GM21529 (cell line): ENCODE data around the gene OVCA2.

Experiments used
- ATAC-seq: cut with Tn5 transposase; IDR thresholded peaks from one replicate; pipeline ENCODE4 v1.9.1; 2021; ENCODE audit not compliant: unreplicated experiment

OVCA2 gene

DNA sequence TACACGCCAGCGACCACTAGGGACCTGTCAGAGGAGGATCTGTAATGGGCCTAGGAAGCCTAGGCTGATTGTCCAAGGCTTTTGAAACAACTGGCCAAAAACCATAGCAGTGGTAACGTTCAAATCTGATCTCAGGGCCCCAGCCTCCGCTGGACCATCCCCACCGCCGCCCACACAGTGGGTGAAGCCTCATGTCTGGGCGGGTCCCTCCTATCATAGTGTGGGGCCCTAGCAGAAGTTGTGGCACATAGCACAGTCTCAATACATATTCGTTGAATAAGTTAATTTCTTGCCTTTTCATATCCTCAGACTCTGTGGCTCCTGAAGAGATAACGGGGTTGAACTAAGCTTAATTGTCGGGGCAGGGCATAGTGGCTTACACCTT lies 11.1 kb upstream of the OVCA2 start:
- no peak for ATAC-seq

- no peak for ATAC-seq
These were observed 8.7 kb upstream of the OVCA2 start for GRCh38 chr17:2033153-2033552.

DNA sequence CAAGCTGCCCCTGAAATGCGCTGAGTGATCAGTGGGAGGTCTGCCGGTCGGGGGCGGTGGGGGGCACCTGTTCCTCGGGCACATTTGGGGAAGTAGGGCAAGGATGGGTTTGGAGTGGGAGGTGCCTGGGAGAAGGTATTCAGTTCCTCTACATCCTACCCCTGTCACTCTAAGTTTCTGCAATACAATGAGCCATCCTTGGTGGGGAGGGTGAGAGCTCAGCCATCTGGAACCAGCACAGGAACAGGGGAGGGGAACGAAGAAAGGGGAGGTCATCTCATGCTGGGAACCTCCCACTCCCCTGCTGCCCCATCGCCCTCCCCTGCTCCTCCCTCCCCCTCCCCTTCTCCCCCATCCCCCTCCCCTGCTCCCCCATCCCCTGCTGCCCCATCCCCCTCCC lies 7.7 kb upstream of the OVCA2 start:
- ATAC-seq = no peak

- ATAC-seq = no peak
These were observed 6.8 kb upstream of the OVCA2 start for GRCh38 chr17:2034806-2035540.

DNA sequence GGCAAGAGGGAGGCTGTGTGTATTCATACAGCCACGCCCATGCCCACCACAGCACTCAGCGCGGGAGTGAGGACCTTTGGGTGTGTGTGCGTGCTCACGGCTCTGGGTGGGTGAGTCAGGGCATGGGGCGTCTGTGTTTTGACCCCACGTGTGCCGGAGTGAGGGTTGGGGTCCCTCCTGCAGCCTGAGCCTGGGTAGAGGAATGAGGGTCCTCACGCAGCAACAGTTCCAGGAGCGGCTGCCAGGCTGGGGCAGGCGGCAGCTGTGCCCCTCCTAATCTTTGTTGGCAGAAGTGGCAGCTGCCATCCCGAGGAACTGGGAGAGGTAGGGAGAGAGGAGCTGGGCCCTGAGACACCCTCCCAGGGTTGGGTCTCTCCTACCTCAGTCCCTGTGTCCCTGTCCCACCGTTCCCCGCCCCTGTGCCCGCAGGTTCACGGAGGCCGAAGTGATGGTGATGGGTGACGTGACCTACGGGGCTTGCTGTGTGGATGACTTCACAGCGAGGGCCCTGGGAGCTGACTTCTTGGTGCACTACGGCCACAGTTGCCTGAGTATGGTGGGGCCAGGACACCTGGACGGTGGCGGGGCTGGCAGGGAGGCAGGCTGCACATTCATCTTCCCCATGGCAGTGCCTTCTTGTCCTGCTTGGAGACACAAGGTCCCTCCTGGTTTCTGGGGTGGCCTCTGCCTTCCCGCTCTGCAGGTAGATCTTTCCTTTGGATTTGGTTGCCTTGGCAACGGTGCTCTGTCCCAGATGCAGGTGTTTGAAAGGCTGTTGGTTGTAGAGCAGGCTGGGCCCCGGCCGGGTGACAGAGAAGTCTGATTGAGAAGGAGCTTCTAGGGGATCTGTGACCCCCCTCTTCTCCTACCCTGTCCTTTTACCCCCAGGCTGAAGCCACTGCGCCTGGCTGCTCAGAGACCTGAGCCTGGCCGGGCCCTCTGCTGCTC lies 6.0 kb upstream of the OVCA2 start:
- ATAC-seq = no peak

DNA sequence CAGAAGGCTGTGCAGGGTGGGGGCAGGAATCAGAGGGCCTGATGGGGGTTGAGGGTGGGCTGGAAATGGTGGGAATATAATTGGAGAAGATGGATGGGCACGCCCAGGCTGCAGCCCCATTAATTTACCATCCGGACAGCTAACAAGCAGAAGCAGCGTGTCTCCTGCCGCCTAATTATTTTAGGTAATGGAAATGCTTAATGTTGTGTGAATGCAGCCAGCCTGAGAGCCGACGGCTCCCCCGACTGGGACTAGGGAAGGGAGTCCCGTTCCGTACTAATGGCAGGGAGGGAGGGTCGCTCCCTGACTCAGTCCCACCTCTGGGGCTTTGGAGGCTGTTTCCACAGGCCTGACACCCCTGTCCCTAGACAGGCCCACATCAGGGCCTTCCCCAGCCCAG lies 4.7 kb upstream of the OVCA2 start:
- no peak for ATAC-seq

DNA sequence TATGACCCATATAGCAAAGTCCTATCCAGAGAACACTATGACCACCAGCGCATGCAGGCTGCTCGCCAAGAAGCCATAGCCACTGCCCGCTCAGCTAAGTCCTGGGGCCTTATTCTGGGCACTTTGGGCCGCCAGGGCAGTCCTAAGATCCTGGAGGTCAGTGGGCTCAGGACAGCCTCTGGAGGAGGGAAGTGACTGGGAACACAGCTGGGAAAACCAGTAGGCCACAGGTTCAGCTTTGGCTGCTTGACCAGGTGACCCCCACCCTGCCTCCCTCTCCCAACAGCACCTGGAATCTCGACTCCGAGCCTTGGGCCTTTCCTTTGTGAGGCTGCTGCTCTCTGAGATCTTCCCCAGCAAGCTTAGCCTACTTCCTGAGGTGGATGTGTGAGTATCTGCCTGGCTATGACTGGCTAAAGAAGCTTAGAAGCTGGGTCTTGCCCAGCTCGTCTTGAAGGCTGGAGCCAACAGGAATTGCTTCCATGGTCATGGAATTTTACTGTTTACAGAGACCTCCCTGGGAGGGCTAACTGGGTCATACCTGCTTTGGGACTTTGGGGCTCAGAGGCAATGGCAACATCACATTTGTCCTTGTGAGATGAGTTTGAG lies 1.5 kb upstream of the OVCA2 start:
- no peak for ATAC-seq

- peak; percentile 3 for ATAC-seq
These were observed 771 bp upstream of the OVCA2 start for GRCh38 chr17:2040942-2041560.

- no peak for ATAC-seq
These were observed 597 bp downstream of the OVCA2 start for GRCh38 chr17:2042390-2042847.

DNA sequence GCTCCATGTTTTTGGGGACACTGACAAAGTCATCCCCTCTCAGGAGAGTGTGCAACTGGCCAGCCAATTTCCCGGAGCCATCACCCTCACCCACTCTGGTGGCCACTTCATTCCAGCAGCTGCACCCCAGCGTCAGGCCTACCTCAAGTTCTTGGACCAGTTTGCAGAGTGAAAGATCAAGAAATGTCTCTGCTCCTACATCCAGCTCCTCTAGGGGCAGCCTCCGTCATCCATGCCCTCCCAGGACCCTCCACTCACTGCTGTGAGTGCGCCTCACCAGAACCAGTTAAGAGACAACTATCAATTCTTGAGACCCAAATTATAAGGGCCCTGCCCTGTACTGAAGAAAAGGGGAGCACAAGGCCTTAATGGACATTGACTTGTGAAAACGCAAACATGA lies 1.1 kb downstream of the OVCA2 start:
- no peak for ATAC-seq

DNA sequence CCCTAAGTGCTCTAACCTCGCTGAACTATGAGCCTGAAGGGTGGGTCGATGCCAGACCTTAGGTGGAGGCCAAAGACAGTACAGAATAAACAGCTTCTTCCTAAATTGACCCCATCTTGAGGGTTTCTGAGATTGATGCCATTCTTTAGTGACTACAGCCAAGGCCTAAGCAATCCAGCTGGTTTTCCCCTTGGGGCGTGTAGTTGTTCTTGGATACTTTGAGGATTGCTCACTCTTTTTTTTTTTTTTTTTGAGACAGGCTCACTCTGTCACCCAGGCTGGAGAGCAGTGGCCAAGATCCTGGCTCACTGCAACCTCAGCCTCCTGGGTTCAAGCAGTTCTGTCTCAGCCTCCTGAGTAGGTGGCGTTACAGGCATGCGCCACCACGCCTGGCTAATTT lies 2.0 kb downstream of the OVCA2 start:
- ATAC-seq = no peak

GRCh38 chr17:2044263-2044894 lies 2.6 kb downstream of the OVCA2 start:
- ATAC-seq = no peak

GRCh38 chr17:2047590-2047989 lies 5.8 kb downstream of the OVCA2 start:
- no peak for ATAC-seq

DNA sequence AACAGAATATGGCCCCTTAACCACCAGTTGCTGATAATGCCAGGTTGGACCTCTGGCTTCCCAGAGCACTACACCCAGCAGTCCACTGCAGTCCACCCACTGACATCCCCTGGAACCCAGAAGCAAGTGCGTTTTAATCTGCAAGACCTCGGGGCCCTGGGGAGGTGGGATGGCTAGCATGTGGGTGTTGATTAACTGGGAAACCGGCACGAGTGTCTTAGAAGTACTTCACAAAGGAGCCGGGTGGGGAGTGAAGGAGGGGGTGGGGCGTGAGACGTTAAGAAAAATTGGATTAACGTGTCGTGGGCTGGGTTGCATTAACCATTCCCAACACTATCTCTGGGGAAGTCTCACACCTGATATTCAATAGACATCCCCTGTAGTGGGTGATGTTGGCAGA lies 7.0 kb downstream of the OVCA2 start:
- no peak for ATAC-seq

GRCh38 chr17:2049333-2050299 lies 7.8 kb downstream of the OVCA2 start:
- peak; percentile 50 for ATAC-seq

GRCh38 chr17:2050300-2051060 lies 8.7 kb downstream of the OVCA2 start:
- ATAC-seq = peak; percentile 18

DNA sequence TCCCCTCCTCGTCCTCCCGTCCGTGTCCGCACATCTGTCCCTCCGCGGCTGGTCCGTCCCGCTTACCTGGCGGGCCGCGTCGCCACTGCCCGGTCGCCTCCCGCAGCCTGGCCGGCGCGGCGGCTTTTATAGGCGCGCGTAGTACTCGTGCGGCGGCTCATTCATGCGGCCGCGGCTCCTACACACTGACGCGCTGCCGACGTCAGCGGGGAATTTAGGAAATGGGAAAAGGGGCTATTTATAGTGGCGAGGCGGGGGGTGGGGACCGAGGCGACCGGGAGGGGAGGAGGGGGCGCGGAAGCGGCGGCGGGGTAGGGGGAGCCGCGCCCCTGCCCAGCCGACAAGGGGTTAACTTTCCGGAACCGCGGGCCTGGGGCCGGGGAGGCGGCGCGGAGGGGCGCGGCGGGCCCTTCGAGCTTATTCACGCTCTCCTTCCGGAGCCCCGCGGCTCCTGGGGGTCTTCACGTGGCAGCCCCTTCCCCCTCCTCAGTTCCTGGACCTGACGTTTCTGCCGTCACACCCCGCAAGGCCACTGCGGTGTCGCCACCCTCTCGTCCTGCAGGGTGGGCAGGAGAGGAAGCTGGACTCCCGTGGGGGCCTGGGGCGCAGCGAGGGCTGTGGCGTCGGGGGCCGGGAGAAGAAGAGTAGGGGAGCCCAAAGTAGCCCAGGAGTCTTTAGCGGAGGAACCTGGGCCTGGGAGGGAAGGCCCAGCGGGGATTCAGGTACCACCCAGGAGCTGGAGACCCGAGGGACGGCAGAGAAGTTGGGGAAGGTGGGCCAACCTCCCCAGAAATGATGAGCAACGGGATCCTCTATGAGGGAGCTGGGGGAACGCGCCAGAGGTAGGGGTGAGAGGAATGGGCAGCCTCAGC lies 9.5 kb downstream of the OVCA2 start:
- ATAC-seq = no peak
